Right ventricle myocardium superior (tissue), 1 donor: Measurements from ENCODE around the gene RAPSN. TPM values are rescaled to one million over a fixed set of nuclear protein-coding genes. Genes with fewer than 3 reads are reported as not detected.

Source experiments
- ATAC-seq: fragments of 200-7000 bp; cut with Tn5 transposase; one replicate; pipeline ENCODE4 v1.9.1; 2020; ENCODE audit warnings: mild to moderate bottlenecking; ENCODE audit not compliant: poor library complexity
- DNase-seq: peaks from one replicate; pipeline ENCODE4 v3.0.0-alpha.2; 2020
- intact Hi-C: fragments of 100-400 bp; cut with DNase I; formaldehyde crosslinking; loops from one replicate; pipeline ENCODE4 v1.11.2; 2022
- total RNA-seq: library from RNA; stranded (reverse); fragmentation: NEBNext Ultra II Directional; extraction: Animal tissue kit (Norgen Biotek cat#: 25700); gene quantifications from one replicate; pipeline ENCODE4 v1.2.1, GENCODE V29; 2021
- donor health status: DM: no; HTN: yes; CAD: no; lungs with severe emphysema.

Gene RAPSN
- total RNA-seq, 1 donor from 2014 or later: 6.7 TPM

DNA sequence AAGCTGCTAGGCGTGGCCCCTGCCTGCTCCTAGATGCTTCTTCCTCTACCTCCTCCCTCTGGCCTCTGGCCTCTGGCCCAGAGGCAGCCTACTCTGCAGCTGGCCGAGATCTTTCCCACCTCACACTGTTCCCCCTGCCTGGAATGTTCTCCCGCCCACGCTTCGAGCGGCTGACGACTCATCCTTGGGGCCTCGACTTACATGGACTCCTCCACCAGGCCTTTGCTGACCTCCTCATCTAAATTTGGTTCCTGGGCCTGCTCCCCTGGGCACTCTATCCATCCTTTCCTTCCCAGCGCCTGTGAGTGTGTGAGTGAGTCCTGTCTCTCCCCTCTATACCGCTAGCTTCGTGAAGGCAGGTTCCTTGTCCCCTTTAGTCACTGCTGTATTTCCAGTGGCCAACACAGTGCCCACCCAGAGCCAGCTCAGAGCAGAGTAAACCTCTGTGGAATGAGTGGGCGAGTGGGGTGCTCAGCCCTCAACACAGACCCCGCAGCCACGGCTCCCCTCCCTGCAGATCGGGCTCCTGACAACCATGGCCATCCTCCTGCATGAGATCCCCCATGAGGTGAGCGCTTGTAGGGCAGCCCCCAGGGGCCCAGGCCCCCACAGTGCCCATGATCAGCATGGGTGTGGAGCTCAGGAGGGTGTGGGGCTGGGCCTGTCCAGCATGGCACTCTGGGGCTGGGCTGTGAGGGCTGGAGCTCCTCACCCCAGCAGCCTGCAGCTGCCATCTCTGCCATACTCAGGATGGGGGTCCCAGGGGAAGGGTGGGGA, 34.8 kb downstream of the RAPSN start:
- DNase-seq (no peak), ATAC-seq (no peak)

DNA sequence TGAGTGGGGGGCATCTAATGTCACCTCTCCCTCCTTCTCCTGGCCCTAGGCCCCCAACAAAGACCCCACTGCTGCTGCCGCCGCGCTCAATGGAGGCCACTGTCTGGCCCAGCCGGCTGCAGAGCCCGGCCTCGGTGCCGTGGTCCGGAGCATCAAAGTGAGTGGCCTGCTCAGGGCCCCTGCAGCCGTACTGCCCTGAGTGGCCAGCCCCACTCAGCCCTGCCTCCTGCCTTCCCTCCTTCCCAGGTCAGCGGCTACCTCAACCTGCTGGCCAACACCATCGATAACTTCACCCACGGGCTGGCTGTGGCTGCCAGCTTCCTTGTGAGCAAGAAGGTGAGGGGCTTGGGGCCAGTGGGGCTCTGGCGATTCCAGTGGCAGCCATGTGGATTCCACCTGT, 35.6 kb downstream of the RAPSN start:
- ATAC-seq: no peak
- intact Hi-C loops: no loop called here
- DNase-seq: no peak

More for the DNA sequence above, 34.8 kb downstream of the RAPSN start:
- intact Hi-C loops: no loop called here

DNA sequence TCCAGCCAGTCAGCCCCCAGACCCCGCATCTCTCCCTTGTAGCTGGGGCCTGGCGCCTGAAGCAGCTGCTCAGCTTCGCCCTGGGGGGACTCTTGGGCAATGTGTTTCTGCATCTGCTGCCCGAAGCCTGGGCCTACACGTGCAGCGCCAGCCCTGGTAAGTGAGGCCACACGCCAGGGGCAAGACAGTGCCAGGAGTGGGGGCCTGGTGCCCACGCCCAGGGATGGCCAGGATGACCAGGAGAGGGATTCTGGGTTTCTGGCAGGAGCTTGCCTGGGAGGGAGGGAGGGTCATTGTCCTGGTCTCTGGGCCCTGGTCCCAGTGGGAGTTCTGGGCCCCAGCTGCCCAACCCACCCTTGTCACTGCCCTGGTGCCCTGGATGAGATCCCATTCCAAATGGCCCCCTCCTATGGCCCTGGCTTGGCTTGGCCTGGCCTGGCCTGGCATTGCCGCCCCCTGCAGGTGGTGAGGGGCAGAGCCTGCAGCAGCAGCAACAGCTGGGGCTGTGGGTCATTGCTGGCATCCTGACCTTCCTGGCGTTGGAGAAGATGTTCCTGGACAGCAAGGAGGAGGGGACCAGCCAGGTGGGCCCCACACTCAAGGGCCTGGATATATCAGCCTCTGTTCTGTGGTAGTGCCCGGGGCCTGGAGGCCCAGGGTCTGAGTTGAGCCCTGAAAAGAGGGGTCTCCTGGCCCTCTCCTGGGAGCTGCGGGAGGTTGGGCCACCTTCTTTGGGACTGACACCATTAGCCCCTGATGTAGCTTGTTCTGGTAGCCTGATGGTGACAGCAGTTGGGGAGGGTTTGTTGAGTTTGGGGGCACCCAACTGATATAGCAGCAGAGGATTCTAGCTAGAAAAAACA, 36.8 kb downstream of the RAPSN start:
- DNase-seq (no peak), ATAC-seq (no peak)
- intact Hi-C loops: no loop called here

DNA sequence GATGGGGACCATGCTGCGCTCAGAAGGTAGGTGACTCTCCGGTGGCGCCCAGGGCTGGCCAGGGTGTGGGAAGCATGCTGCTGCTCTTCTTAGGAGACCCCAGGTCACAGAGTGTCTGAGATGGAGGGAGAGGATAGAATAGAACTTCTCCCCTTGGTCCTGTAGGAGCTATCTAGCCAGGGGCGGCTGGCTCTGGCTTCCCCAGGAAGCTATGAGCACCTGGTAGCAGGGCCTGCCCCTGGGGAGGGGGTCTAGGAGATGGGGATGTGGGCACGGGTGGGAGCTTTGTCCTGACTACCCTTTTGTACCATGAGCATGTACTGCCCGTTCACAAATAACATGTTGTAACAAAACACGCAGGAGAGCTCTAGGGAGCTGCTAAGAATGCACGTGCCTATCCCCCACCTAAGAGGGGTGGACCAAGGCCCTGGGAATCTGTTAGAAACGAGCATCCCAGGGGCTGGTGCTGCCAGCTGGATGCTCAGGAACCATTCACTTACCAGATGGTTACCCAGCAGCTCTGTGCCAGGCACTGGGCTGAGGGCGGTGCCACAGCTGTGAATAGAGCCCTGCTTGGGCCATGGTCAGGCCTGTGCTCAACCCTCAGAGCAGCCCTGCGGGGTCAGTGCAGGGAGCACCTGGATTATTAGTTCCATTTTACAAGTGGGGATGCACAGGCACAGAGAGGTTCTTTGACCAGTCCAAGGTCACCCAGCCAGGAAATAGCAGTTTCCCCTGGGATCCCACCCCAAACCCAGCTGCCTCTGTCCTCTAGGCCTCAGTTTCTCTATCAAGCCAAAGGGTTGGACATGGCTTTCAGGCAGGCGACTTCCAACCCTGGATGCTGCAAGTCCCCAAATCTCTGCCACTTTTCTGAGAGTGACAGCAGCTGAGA, 38.3 kb downstream of the RAPSN start:
- DNase-seq (no peak), ATAC-seq (no peak)
- intact Hi-C loops: no loop called here

DNA sequence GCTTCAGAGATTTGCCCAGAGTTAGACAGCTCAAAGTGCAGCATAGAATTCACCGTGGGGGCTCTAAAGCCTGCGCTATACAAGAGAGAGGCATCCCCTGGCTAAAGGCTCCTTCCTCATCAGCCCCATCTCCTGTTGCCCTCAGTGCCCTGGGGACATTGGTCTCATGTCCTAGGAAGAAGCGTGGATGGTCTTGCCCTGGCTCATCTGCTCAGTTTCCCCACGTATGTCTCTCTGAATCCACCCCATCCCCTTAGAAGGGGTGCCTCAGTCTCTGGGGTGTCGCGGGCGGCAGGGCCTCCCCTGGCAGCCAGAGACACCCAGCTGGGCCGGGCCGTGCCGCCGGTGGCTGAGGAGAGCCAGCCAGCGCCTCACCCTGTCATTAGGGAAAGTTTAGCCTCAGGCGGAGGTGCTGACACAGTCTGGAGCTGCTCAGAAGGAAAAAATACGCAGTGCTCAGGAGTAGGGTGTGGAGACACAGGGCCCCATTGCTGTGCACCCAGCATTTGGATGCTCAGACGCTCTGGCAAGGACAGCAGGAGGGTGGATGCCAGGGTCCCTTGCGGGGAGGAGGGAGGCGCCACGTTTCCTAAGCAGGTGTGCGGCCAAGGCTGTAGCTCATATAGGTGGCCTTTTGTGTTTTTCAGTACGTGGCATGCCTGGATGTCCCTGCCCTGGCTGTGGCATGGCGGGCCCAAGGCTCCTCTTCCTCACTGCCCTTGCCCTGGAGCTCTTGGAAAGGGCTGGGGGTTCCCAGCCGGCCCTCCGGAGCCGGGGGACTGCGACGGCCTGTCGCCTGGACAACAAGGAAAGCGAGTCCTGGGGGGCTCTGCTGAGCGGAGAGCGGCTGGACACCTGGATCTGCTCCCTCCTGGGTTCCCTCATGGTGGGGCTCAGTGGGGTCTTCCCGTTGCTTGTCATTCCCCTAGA, 39.2 kb downstream of the RAPSN start:
- DNase-seq (no peak), ATAC-seq (no peak)
- intact Hi-C loops: no loop called here

DNA sequence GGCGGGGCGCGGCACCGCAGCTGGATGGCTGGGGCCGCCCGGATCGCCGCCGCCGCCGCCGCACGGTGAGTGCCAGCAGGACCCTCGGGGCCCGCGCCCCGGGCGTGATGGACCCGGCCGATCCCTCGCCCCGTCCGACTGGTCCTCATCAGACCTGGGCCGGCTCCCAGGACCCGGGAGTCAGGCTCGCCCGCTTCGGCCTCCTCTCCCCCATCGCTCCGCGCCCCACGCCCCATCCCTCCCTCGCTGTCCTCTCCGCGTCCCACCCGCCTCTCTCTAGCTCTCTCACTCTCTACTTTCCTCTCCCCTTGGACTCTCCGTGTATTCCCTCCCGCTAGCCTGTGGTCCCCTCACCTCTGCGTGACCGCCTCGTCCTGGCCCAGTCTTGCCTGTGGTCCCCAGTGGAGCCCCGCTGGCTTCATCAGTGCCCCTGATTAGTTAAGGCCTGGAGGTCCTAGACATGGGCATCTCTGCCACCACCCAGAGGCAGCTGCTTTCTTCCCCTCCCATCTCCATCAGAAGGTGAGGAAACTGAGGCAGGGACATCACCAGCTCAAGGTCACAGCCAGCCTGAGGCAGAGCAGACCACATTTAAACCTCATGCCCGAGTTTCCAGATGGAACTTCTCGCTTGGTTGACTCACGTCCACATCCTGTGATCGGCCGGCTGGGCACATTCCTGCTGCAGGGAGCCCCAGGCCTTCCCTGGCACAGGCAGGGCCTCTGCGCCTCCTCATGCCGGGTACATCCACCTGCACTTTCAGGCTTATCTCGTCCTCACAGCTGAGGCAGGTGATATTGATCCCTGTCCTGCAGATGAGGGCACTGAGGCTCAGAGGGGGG, 40.1 kb downstream of the RAPSN start:
- intact Hi-C loops: no loop called here
- DNase-seq (peak; percentile 61), ATAC-seq (peak; percentile 9)

DNA sequence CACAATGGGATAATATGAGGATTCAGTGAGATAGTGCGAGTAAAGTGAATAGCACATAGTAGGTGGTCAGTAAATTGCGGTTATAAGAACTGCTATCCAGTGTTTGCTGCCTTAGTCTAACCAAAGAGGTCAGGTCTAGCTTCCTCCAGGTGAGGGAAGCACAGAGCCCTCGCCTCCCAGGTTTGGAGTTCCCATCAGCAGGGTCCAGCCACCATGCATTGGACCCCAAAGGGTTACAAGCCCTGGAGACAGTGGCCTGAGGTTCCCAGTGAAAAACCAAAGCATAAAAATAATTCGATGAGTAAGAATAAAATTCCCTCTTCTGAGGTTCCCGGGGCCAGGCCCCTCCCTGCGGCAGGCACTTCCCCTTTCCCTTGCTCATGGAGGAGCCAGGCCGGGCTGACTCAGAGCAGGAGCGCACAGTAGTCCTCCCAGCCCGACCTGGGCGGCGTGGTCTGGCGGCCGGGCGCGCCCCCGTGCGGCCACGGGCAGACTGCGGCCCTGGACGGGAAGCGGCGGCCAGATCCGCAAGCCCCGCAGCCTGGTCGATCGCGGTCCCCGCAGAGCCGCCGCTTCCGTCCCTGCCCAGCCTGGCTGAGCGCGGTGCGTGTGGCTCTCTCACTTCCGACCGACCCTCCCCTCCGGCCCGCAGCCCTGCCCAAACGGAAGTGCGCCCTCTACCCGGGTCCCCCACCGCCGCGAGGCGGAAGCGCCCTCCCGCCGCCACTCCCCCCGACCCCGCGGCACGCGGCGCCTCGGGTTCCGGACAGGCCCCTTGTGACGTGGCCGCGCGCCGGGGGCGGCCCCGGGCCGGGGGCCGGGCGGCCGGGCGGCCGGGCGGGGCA, 41.0 kb downstream of the RAPSN start, which contains the start of gene SLC39A13:
Gene SLC39A13 (plus strand): TSS at position 845 of the 845 bp plus-strand sequence. CDS start 1,505 bp downstream, outside the sequence.
- intact Hi-C loops: no loop called here
- DNase-seq (peak; percentile 95), ATAC-seq (peak; percentile 93)

DNA sequence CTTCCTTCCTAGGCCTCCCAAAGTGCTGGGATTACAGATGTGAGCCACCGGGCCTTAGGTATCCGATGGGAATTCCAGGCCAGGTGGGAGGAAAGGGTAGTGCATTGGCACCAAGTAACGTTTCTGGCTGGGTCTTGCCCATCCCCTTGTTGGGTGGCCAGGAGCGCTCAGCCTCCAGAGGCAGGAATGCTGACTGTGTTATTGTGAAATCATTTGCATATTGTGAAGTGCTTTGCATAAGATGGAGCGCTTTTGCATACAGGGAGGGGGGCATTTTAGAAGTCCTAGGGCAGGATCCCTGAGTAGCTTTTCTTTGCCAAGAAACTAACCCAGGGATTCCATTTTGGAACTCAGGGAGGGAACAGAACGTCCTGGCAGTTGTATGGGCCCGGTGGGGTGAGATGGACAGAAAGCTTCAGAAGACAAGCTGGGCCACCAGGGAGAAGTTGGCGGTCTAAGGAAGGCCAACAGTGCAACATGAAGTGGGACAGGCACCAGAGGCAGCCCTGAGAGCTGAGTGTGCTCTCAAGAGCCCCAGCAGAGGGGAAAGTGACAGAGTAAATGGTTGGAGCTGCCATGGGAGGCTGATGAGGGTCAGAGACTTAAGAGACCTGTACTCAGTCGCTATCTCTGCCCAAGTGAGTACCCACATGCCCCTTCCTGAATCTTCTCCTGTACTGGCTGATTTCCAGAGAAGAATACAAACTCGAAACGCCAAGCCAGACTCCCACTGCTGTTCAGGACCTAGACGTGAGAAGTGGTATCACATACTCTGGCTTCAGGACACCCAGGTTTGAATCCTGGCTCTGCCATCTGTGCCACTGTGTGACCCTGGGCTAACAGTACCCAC, 41.8 kb downstream of the RAPSN start:
- peak; percentile 45 for DNase-seq
- no peak for ATAC-seq
- intact Hi-C loops: no loop called here

DNA sequence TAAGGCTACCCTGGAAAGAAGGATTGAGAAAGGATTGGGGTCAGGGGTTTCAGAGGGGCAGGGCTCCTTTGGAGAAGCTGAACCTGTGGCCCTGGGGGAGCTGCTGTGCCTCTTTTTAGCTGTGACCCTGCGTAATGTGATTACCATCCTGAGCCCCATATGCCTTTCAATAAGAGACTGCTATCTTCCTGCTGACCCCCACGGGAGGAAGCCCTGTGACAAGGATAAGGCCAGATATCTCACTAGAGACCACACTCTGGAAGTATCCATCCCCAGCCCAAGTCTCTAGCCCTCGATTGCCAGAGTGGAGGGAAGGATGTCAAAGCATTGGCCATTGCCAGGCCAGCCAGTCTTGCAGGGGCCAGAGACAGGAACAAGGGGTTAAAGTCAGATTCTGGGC, 45.4 kb downstream of the RAPSN start:
- DNase-seq (peak; percentile 7), ATAC-seq (no peak)
- intact Hi-C loops: no loop called here

DNA sequence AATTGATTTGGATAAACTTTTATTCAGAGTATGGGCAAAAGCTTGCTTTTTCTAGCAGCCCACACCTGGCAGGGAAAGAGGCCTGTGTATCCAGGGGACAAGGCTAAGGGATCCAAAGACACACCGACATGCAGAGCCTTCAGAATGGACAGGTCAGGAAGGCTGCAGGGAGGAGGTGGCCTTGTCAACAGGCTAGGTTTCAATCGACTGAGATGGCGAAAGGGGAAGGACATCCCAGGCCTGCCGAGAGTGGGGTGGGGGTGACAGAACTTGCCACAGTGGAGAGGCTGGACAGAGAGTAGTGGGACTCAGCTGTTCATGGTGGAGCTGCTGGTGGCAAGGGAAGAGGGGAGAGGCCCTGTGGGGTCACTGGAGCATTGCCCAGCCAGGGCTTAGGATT, 45.8 kb downstream of the RAPSN start:
- intact Hi-C loops: no loop called here
- ATAC-seq (no peak), DNase-seq (peak; percentile 20)

DNA sequence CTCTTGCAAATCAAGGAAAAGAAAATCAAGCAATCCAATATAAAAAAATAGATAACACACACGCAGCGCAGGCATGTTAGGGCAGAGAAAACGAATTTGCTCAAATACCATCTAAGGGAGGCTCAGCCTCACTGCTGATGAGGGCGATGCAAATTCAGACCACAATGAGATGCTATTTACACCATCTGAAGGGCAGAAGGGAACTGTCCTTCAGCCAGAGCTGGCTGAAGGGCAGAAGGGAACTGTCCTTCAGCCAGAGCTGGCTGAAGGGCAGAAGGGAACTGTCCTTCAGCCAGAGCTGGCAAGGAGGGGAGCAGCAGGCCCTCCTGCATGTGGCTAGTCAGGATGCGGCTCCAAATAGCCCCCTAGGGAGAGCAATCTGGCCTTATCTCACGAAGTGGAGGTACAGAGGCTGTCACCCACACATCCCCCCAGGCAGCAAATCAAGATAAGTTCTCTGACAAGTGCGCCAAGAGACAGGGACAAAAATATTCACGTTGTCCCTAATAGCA, 48.1 kb downstream of the RAPSN start:
- peak; percentile 93 for ATAC-seq
- peak; percentile 52 for DNase-seq
- intact Hi-C loops: no loop called here

DNA sequence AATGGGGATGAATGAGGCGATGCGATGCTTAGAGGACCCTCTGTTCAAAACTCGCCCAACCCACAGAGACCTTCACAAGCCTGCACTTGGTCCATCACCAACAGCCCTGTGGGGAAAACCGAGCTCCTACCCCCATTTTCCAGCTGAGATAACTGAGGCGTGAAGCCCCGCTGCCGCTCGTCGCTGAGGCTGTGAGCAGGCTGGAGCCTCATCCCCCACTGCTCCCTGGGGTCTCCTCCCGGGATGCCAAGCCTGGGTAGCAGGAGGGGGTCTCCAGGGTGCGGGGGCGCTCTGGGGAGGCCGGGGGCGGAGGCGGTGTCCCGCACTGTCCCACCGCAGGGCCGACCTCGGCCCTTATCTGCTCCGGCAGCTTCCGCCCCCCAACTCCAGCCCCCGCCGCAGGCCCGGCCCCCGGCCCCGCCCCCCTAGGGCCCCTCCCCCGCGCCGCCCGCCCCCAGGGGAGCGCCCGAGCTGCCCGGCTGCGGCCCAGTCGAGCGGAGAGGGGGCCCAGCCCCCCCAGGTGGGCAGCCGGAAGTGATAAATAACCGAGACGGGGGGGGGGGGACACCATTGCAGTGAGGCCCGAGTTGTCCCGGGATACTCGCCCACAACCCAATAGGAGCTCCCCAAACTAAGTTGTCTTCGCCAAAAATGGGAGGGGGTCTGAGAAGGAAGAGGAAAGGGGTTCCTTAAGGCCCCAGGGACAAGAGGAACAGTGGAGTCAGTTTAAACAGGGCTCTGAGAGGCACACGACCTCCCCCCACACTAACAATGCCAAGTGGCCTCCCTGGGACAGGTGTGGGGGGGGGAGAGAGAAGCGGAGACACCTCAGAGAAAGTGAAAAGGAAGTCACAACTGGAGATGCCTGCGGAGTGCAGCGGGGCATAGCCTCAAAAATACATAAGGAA, 48.8 kb downstream of the RAPSN start:
- ATAC-seq (peak; percentile 86), DNase-seq (peak; percentile 60)
- intact Hi-C loops: no loop called here

DNA sequence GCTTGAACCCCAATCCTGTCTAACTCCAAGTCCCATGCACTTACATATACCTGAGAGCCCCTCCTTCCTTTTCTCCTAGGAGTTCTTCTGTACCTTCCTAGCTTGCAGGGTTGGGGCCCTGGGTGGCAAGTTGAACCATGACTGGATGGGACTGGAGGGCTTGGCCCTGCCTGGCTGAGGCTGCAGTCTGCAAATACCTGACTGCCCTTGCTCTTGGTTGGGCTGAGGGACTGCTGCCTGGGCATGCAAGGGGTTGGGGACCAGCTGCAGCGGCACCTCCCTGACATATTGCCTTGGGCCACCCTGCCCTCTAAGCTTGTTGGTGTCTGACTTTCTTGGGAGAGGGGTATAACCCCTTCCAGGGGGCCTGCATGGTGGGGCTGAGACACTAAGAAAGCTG, 50.4 kb downstream of the RAPSN start:
- intact Hi-C loops: no loop called here

DNA sequence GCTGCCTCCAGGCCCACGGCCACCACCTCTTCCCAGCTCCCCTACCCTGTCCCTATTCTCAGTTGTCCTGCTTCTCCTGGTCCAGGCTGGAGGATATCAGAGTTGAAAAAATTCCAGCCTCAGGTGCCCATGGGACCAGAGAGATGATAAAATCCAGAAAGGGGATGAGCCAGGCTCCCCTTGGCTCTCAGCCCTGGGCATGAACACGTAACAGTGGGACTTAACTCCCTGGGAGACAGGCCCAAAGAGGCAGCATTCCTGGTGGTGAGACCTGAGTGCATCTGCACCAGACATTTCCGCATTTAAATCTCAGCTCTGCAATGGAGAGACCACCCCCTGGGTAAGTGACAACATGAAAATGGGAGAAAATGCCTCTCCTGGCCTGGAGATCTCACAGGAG, 50.9 kb downstream of the RAPSN start:
- ATAC-seq: no peak
- intact Hi-C loops: no loop called here
- no peak for DNase-seq

More for the DNA sequence above, 50.4 kb downstream of the RAPSN start:
- DNase-seq (peak; percentile 46), ATAC-seq (no peak)
